Neural cell (in vitro differentiated cells): ENCODE measurements around the gene SH2D1A. TPM values are rescaled to one million over a fixed set of nuclear protein-coding genes. Genes with fewer than 3 reads are reported as not detected.

Source experiments
- H2AFZ ChIP-seq: fragments of 200-600, 300-800 bp; sonication (generic), shearing (Covaris generic); 2 replicates; pipeline ENCODE4 v1.6.0; 2014; ENCODE audit warnings: low read depth, mild to moderate bottlenecking, antibody characterized with exemption, low read length, moderate library complexity
- H3F3A ChIP-seq: fragments of 200-600 bp; shearing (Covaris generic); 2 replicates; pipeline ENCODE4 v1.6.1; 2016; ENCODE audit warnings: mild to moderate bottlenecking, moderate library complexity, mixed read lengths, antibody characterized with exemption, low read length; ENCODE audit not compliant: insufficient read depth, poor library complexity, severe bottlenecking
- H3K27ac ChIP-seq: fragments of 200-600, 300-800 bp; sonication (generic), shearing (Covaris generic); 2 replicates; pipeline ENCODE4 v1.5.1; 2014; ENCODE audit warnings: mild to moderate bottlenecking, low read length, moderate library complexity
- H3K27me3 ChIP-seq: fragments of 300-800, 200-600 bp; sonication (generic), shearing (Covaris generic); 2 replicates; pipeline ENCODE4 v1.6.0; 2014; ENCODE audit warnings: mild to moderate bottlenecking, low read depth, low read length, moderate library complexity; ENCODE audit not compliant: insufficient read depth
- H3K36me3 ChIP-seq: fragments of 300-800, 200-600 bp; sonication (generic), shearing (Covaris generic); 2 replicates; pipeline ENCODE4 v1.5.1; 2014; ENCODE audit warnings: mild to moderate bottlenecking, antibody characterized with exemption, low read length, moderate library complexity; ENCODE audit not compliant: insufficient read depth
- H3K4me2 ChIP-seq: fragments of 300-800, 200-600 bp; sonication (generic), shearing (Covaris generic); 2 replicates; pipeline ENCODE4 v1.6.0; 2014; ENCODE audit warnings: mild to moderate bottlenecking, low read length
- H3K4me3 ChIP-seq: fragments of 300-800, 200-600 bp; sonication (generic), shearing (Covaris generic); 2 replicates; pipeline ENCODE4 v1.5.1; 2014; ENCODE audit warnings: mild to moderate bottlenecking, low read length, moderate library complexity
- H3K79me2 ChIP-seq: fragments of 200-600 bp; shearing (Covaris generic); replicated peaks from 2 replicates; pipeline ENCODE4 v1.6.0; 2014; ENCODE audit warnings: mild to moderate bottlenecking, low read length, moderate library complexity; ENCODE audit not compliant: insufficient read depth
- H3K9ac ChIP-seq: fragments of 300-800, 200-600 bp; sonication (generic), shearing (Covaris generic); 2 replicates; pipeline ENCODE4 v1.6.1; 2016; ENCODE audit warnings: mild to moderate bottlenecking, low read length, mixed read lengths
- H3K9me2 ChIP-seq: fragments of 200-600 bp; shearing (Covaris generic); 2 replicates; pipeline ENCODE4 v1.6.1; 2016; ENCODE audit warnings: mild to moderate bottlenecking, low read length, mixed read lengths; ENCODE audit not compliant: insufficient read depth
- H3K9me3 ChIP-seq: fragments of 200-600, 300-800 bp; sonication (generic), shearing (Covaris generic); 2 replicates; pipeline ENCODE4 v1.6.1; 2016; ENCODE audit warnings: mild to moderate bottlenecking, mixed run types, low read length, moderate library complexity, mixed read lengths
- H4K20me1 ChIP-seq: fragments of 200-600 bp; shearing (Covaris generic); 2 replicates; pipeline ENCODE4 v1.6.1; 2016; ENCODE audit warnings: mild to moderate bottlenecking, mixed run types; ENCODE audit not compliant: insufficient read depth
- EP300 ChIP-seq: fragments of 450-650 bp; conservative IDR thresholded peaks from 2 replicates; pipeline ENCODE4 v1.6.1; 2014; ENCODE audit warnings: antibody characterized with exemption, mild to moderate bottlenecking, moderate library complexity; ENCODE audit not compliant: poor library complexity, severe bottlenecking
- EZH2 ChIP-seq: fragments of 200-600, 300-800 bp; shearing (Covaris generic), sonication (generic); IDR thresholded peaks from 2 replicates; pipeline ENCODE4 v1.6.1; 2014; ENCODE audit warnings: antibody characterized with exemption, low read length, borderline replicate concordance, mild to moderate bottlenecking; ENCODE audit not compliant: insufficient read depth, poor library complexity, severe bottlenecking
- MXI1 ChIP-seq: fragments of 450-650 bp; conservative IDR thresholded peaks from 2 replicates; pipeline ENCODE4 v1.6.1; 2014; ENCODE audit warnings: antibody characterized with exemption, mild to moderate bottlenecking; ENCODE audit not compliant: poor library complexity, severe bottlenecking
- POLR2AphosphoS5 ChIP-seq: IDR thresholded peaks from 2 replicates; pipeline ENCODE4 v1.6.1; 2012
- RAD21 ChIP-seq: fragments of 450-650 bp; conservative IDR thresholded peaks from 2 replicates; pipeline ENCODE4 v1.6.1; 2014; ENCODE audit warnings: antibody characterized with exemption, mild to moderate bottlenecking, moderate library complexity
- REST ChIP-seq: IDR thresholded peaks from 2 replicates; pipeline ENCODE4 v1.6.1; 2012; ENCODE audit warnings: borderline replicate concordance
- SMC3 ChIP-seq: fragments of 450-650 bp; conservative IDR thresholded peaks from 2 replicates; pipeline ENCODE4 v1.6.1; 2014; ENCODE audit warnings: antibody characterized with exemption, mild to moderate bottlenecking, moderate library complexity; ENCODE audit not compliant: poor library complexity
- TAF1 ChIP-seq: IDR thresholded peaks from 2 replicates; pipeline ENCODE4 v1.6.1; 2012; ENCODE audit warnings: low read depth
- polyA plus RNA-seq: library from polyadenylated mRNA; depleted of rRNA; stranded (reverse); fragments of >200 nt; gene quantifications from 2 replicates; pipeline ENCODE4 v1.2.3, GENCODE V29; 2014
- TF ChIP-seq, protein P1 (sequence below): fragments of 450-650 bp; IDR thresholded peaks from 2 replicates; pipeline ENCODE4 v1.5.1; 2014; ENCODE audit warnings: antibody characterized with exemption, mild to moderate bottlenecking, moderate library complexity; ENCODE audit not compliant: poor library complexity, severe bottlenecking

SH2D1A gene
- polyA plus RNA-seq, 1 donor from 2014 or later: not detected

DNA sequence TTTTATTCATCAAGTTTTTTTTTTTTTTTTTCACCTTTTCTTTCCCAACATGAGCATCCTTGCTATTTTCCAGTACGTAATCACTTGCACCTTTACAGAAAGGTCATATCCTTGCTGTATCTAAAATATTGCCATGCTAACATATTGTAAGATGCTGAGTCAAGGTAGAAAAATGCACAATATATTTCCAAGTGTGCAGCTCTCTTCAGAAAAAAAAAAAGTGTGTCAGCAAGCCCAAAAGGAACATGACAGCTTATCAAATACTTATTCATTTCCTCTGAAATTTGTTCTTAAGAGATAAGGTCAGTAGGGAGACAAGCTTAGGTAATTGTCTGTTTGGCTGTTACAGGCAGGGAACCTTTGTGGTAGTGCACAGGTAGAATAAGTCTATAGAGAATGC lies 27.0 kb downstream of the SH2D1A start:
- Histone ChIP-seq H3F3A (no peaks in the 10 kb centered on the region), H2AFZ (no peak overlapping the region), H3K9me3 (no peaks in the 10 kb centered on the region), H3K36me3 (no peaks in the 10 kb centered on the region), H3K79me2 (no peaks in the 10 kb centered on the region), H3K9me2 (no peaks in the 10 kb centered on the region), H3K9ac (no peak overlapping the region), H3K27me3 (no peaks in the 10 kb centered on the region), H4K20me1 (no peaks in the 10 kb centered on the region), H3K4me3 (no peak overlapping the region), H3K4me2 (no peak overlapping the region), H3K27ac (no peak overlapping the region)
- no peak for TF ChIP-seq MXI1
- TF ChIP-seq, protein P1, sequence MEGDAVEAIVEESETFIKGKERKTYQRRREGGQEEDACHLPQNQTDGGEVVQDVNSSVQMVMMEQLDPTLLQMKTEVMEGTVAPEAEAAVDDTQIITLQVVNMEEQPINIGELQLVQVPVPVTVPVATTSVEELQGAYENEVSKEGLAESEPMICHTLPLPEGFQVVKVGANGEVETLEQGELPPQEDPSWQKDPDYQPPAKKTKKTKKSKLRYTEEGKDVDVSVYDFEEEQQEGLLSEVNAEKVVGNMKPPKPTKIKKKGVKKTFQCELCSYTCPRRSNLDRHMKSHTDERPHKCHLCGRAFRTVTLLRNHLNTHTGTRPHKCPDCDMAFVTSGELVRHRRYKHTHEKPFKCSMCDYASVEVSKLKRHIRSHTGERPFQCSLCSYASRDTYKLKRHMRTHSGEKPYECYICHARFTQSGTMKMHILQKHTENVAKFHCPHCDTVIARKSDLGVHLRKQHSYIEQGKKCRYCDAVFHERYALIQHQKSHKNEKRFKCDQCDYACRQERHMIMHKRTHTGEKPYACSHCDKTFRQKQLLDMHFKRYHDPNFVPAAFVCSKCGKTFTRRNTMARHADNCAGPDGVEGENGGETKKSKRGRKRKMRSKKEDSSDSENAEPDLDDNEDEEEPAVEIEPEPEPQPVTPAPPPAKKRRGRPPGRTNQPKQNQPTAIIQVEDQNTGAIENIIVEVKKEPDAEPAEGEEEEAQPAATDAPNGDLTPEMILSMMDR: no peak
- TF ChIP-seq TAF1: no peak
- no peak for TF ChIP-seq POLR2AphosphoS5
- no peak for TF ChIP-seq EP300
- no peak for TF ChIP-seq EZH2
- TF ChIP-seq REST: no peak
- TF ChIP-seq RAD21: no peak
- no peak for TF ChIP-seq SMC3

GRCh38 chrX:124378643-124379042 lies 32.3 kb downstream of the SH2D1A start:
- H3K36me3 ChIP-seq: no peaks in the 10 kb centered on the region
- no peak for TF ChIP-seq POLR2AphosphoS5
- no peak for TF ChIP-seq TAF1
- TF ChIP-seq REST: no peak
- TF ChIP-seq RAD21: no peak
- no peak for TF ChIP-seq EP300
- TF ChIP-seq, protein P1: no peak
- no peak for TF ChIP-seq MXI1
- no peak for TF ChIP-seq SMC3
- TF ChIP-seq EZH2: no peak
- no peaks in the 10 kb centered on the region for H4K20me1 ChIP-seq
- no peaks in the 10 kb centered on the region for H3F3A ChIP-seq
- H3K27ac ChIP-seq: no peak overlapping the region
- no peak overlapping the region for H3K4me2 ChIP-seq
- H3K9me3 ChIP-seq: no peaks in the 10 kb centered on the region
- H3K9ac ChIP-seq: no peak overlapping the region
- no peak overlapping the region for H2AFZ ChIP-seq
- no peaks in the 10 kb centered on the region for H3K27me3 ChIP-seq
- H3K4me3 ChIP-seq: no peak overlapping the region
- H3K9me2 ChIP-seq: no peaks in the 10 kb centered on the region
- no peaks in the 10 kb centered on the region for H3K79me2 ChIP-seq
